Neural crest cell (in vitro differentiated cells): Measurements from ENCODE around the gene IFIH1. TPM values are rescaled to one million over a fixed set of nuclear protein-coding genes. Genes with fewer than 3 reads are reported as not detected.

ENCODE experiments used
- DNase-seq: peaks from one replicate; pipeline ENCODE4 v3.0.0; 2021; ENCODE audit warnings: low read depth, mixed read lengths, low spot score
- H3K27ac Mint-ChIP-seq: one replicate; pipeline ENCODE4 v1.8.0; 2021; ENCODE audit warnings: mild to moderate bottlenecking, mixed read lengths; ENCODE audit not compliant: unreplicated experiment
- H3K27me3 Mint-ChIP-seq: 2 replicates; pipeline ENCODE4 v1.8.0; 2021; ENCODE audit warnings: low read depth, mild to moderate bottlenecking, mixed read lengths
- H3K36me3 Mint-ChIP-seq: 2 replicates; pipeline ENCODE4 v1.8.0; 2021; ENCODE audit warnings: low read depth, mild to moderate bottlenecking, mixed read lengths
- H3K4me1 Mint-ChIP-seq: 2 replicates; pipeline ENCODE4 v1.8.0; 2021; ENCODE audit warnings: mixed read lengths
- H3K4me3 Mint-ChIP-seq: one replicate; pipeline ENCODE4 v1.8.0; 2021; ENCODE audit warnings: mild to moderate bottlenecking, mixed read lengths
- H3K9me3 Mint-ChIP-seq: 2 replicates; pipeline ENCODE4 v1.8.0; 2021; ENCODE audit warnings: mixed read lengths
- CTCF ChIP-seq: fragments of 200-600 bp; sonication (generic); conservative IDR thresholded peaks from 2 replicates; pipeline ENCODE4 v1.5.0; 2021; ENCODE audit warnings: antibody characterized with exemption, mild to moderate bottlenecking
- total RNA-seq: library from RNA; stranded (reverse); gene quantifications from 2 replicates; pipeline ENCODE4 v1.2.1, GENCODE V29; 2021

The IFIH1 gene
- total RNA-seq, 1 donor from 2014 or later = 0.23 TPM

- Mint-ChIP-seq H3K36me3 (no peaks in the 10 kb centered on the region), H3K4me1 (no peaks in the 10 kb centered on the region), H3K27ac (no peak overlapping the region), H3K27me3 (peaks cover 16% of the 10 kb centered on the region), H3K9me3 (no peaks in the 10 kb centered on the region), H3K4me3 (no peak overlapping the region)
- no peak for DNase-seq
- TF ChIP-seq CTCF = no peak
Observed at GRCh38 chr2:162282765-162283425, 35.6 kb downstream of the IFIH1 start.

GRCh38 chr2:162280654-162281053 is 37.8 kb downstream of the IFIH1 start:
- H3K9me3 Mint-ChIP-seq = no peaks in the 10 kb centered on the region
- DNase-seq = no peak
- peak; percentile 12 for TF ChIP-seq CTCF
- no peaks in the 10 kb centered on the region for H3K4me1 Mint-ChIP-seq
- H3K27ac Mint-ChIP-seq = no peak overlapping the region
- no peaks in the 10 kb centered on the region for H3K36me3 Mint-ChIP-seq
- no peak overlapping the region for H3K4me3 Mint-ChIP-seq
- H3K27me3 Mint-ChIP-seq = peaks cover 18% of the 10 kb centered on the region

- no peak for TF ChIP-seq CTCF
- H3K9me3 Mint-ChIP-seq = no peaks in the 10 kb centered on the region
Observed at GRCh38 chr2:162277381-162277780, 41.1 kb downstream of the IFIH1 start.

GRCh38 chr2:162267996-162268395 is 50.5 kb downstream of the IFIH1 start:
- H3K27me3 Mint-ChIP-seq = no peaks in the 10 kb centered on the region
- H3K27ac Mint-ChIP-seq = no peak overlapping the region
- no peak overlapping the region for H3K4me3 Mint-ChIP-seq
- H3K4me1 Mint-ChIP-seq = no peaks in the 10 kb centered on the region
- DNase-seq = no peak
- H3K36me3 Mint-ChIP-seq = no peaks in the 10 kb centered on the region
- no peak for TF ChIP-seq CTCF
- H3K9me3 Mint-ChIP-seq = peaks cover 3% of the 10 kb centered on the region

More at GRCh38 chr2:162277381-162277780, 41.1 kb downstream of the IFIH1 start:
- Mint-ChIP-seq H3K4me3 (no peak overlapping the region), H3K4me1 (no peaks in the 10 kb centered on the region), H3K27ac (no peak overlapping the region), H3K36me3 (no peaks in the 10 kb centered on the region), H3K27me3 (peaks cover 5% of the 10 kb centered on the region)
- no peak for DNase-seq

- Mint-ChIP-seq H3K4me3 (no peak overlapping the region), H3K4me1 (no peaks in the 10 kb centered on the region), H3K27ac (no peak overlapping the region), H3K27me3 (no peaks in the 10 kb centered on the region), H3K36me3 (no peaks in the 10 kb centered on the region), H3K9me3 (peaks cover 4% of the 10 kb centered on the region)
- DNase-seq = no peak
- TF ChIP-seq CTCF = no peak
Observed at GRCh38 chr2:162267496-162267895, 51.0 kb downstream of the IFIH1 start.
